ENCODE measurements around the gene SIX5.
"Not testable (repeated sequence)": the region's sequence is repeated elsewhere in the genome, so short reads cannot be mapped to it uniquely, and the experiment has no call there.

SIX5 gene

GRCh38 chr19:45754323-45754722, 14.7 kb downstream of the SIX5 start:
- no peaks in the 10 kb centered on the region for H3K9me3 ChIP-seq (ENCODE audit: insufficient read depth, low read depth, low read length)
- no peaks in the 10 kb centered on the region for H4K20me1 ChIP-seq (ENCODE audit: insufficient read depth, low read length, poor library complexity, severe bottlenecking)
- H3K9ac ChIP-seq (ENCODE audit: low read depth, low read length, poor library complexity, severe bottlenecking), result no peak overlapping the region
- TF ChIP-seq CTCF (conservative IDR thresholded peaks at IDR 0.05; ENCODE audit: low read length), result no peak
- no peak for TF ChIP-seq EZH2phosphoT487 (IDR thresholded peaks at IDR 0.05; ENCODE audit: borderline replicate concordance)
- no peak overlapping the region for H3K4me2 ChIP-seq (ENCODE audit: low read depth, low read length, poor library complexity, severe bottlenecking)
- H3K79me2 ChIP-seq (ENCODE audit: insufficient read depth, low read length), result no peaks in the 10 kb centered on the region
- H3K36me3 ChIP-seq (ENCODE audit: insufficient read depth, low read length), result no peaks in the 10 kb centered on the region
- no peaks in the 10 kb centered on the region for H3K4me1 ChIP-seq (ENCODE audit: insufficient read depth, low read length, poor library complexity, severe bottlenecking)
- H3K4me3 ChIP-seq (ENCODE audit: low read length, poor library complexity, severe bottlenecking), result no peak overlapping the region
- H3K9me2 ChIP-seq (replicated peaks; ENCODE audit: low read depth, low read length), result no peaks in the 10 kb centered on the region
- H3K27me3 ChIP-seq (ENCODE audit: insufficient read depth, low read length, poor library complexity, severe bottlenecking), result no peaks in the 10 kb centered on the region
- H3F3A ChIP-seq (ENCODE audit: low read depth), result no peaks in the 10 kb centered on the region
- H2AFZ ChIP-seq (ENCODE audit: low read length), result no peak overlapping the region; the same call in 1 of the 2 replicates

- no peaks in the 10 kb centered on the region for H3K4me1 ChIP-seq (ENCODE audit: insufficient read depth, low read length, poor library complexity, severe bottlenecking)
- H3K9me2 ChIP-seq (replicated peaks; ENCODE audit: low read depth, low read length), result no peaks in the 10 kb centered on the region
- no peak overlapping the region for H3K9ac ChIP-seq (ENCODE audit: low read depth, low read length, poor library complexity, severe bottlenecking)
These were observed 15.5 kb downstream of the SIX5 start for GRCh38 chr19:45753548-45753947.

DNA sequence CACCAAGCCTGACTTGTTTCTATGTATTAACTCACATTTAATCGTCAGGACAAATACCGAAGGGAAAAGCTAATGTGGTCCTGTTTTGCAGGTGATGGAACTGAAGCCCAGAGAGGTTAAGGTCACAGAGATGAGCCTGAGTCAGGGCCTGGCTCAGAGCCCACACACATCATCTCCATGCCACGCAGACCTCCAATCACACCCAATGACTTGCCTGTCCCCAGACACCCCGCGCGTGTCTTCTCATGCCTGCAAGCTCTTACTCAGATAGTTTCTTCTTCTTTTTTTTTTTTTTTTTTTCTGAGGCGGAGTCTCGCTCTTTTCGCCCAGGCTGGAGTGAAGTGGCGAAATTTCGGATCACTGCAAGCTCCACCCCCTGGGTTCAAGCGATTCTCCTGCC, 16.4 kb downstream of the SIX5 start:
- Histone ChIP-seq H3K79me2 (ENCODE audit: insufficient read depth, low read length) (no peaks in the 10 kb centered on the region), H3K9ac (ENCODE audit: low read depth, low read length, poor library complexity, severe bottlenecking) (no peak overlapping the region), H3F3A (ENCODE audit: low read depth) (no peaks in the 10 kb centered on the region), H3K27me3 (ENCODE audit: insufficient read depth, low read length, poor library complexity, severe bottlenecking) (no peaks in the 10 kb centered on the region), H3K9me3 (ENCODE audit: insufficient read depth, low read depth, low read length) (no peaks in the 10 kb centered on the region), H2AFZ (ENCODE audit: low read length) (no peak overlapping the region), H3K4me1 (ENCODE audit: insufficient read depth, low read length, poor library complexity, severe bottlenecking) (no peaks in the 10 kb centered on the region), H3K9me2 (replicated peaks; ENCODE audit: low read depth, low read length) (no peaks in the 10 kb centered on the region), H3K36me3 (ENCODE audit: insufficient read depth, low read length) (no peaks in the 10 kb centered on the region), H3K4me2 (ENCODE audit: low read depth, low read length, poor library complexity, severe bottlenecking) (no peak overlapping the region), H4K20me1 (ENCODE audit: insufficient read depth, low read length, poor library complexity, severe bottlenecking) (no peaks in the 10 kb centered on the region), H3K4me3 (ENCODE audit: low read length, poor library complexity, severe bottlenecking) (no peak overlapping the region)
- TF ChIP-seq CTCF (conservative IDR thresholded peaks at IDR 0.05; ENCODE audit: low read length), result no peak
- no peak for TF ChIP-seq EZH2phosphoT487 (IDR thresholded peaks at IDR 0.05; ENCODE audit: borderline replicate concordance)

More at GRCh38 chr19:45753548-45753947, 15.5 kb downstream of the SIX5 start:
- Histone ChIP-seq H3F3A (ENCODE audit: low read depth) (no peaks in the 10 kb centered on the region), H3K27me3 (ENCODE audit: insufficient read depth, low read length, poor library complexity, severe bottlenecking) (no peaks in the 10 kb centered on the region), H3K79me2 (ENCODE audit: insufficient read depth, low read length) (no peaks in the 10 kb centered on the region), H2AFZ (ENCODE audit: low read length) (no peak overlapping the region), H4K20me1 (ENCODE audit: insufficient read depth, low read length, poor library complexity, severe bottlenecking) (no peaks in the 10 kb centered on the region), H3K36me3 (ENCODE audit: insufficient read depth, low read length) (no peaks in the 10 kb centered on the region), H3K4me3 (ENCODE audit: low read length, poor library complexity, severe bottlenecking) (no peak overlapping the region), H3K4me2 (ENCODE audit: low read depth, low read length, poor library complexity, severe bottlenecking) (no peak overlapping the region), H3K9me3 (ENCODE audit: insufficient read depth, low read depth, low read length) (no peaks in the 10 kb centered on the region)
- TF ChIP-seq EZH2phosphoT487 (IDR thresholded peaks at IDR 0.05; ENCODE audit: borderline replicate concordance) (no peak), CTCF (conservative IDR thresholded peaks at IDR 0.05; ENCODE audit: low read length) (no peak)

DNA sequence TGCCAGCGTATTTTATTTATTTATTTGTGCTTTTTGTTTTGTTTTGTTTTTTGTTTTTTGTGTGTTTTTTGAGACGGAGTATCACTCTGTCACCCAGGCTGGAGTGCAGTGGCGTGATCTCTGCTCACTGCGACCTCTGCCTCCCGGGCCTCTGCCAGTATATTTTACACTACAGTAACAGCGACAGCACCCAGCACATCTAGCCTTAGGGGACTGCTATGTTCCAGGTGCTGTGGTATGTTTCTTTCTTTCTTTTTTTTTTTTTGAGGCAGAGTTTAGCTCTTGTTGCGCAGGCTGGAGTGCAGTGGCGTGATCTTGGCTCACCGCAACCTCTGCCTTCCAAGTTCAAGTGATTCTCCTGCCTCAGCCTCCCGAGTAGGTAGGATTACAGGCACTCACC, 17.6 kb downstream of the SIX5 start:
- not testable (repeated sequence) for H3K27me3 ChIP-seq (ENCODE audit: insufficient read depth, low read length, poor library complexity, severe bottlenecking); H3F3A ChIP-seq (ENCODE audit: low read depth); H2AFZ ChIP-seq (ENCODE audit: low read length); H3K9ac ChIP-seq (ENCODE audit: low read depth, low read length, poor library complexity, severe bottlenecking); H3K4me1 ChIP-seq (ENCODE audit: insufficient read depth, low read length, poor library complexity, severe bottlenecking); H3K79me2 ChIP-seq (ENCODE audit: insufficient read depth, low read length); H4K20me1 ChIP-seq (ENCODE audit: insufficient read depth, low read length, poor library complexity, severe bottlenecking); H3K4me3 ChIP-seq (ENCODE audit: low read length, poor library complexity, severe bottlenecking); H3K9me2 ChIP-seq (replicated peaks; ENCODE audit: low read depth, low read length); H3K36me3 ChIP-seq (ENCODE audit: insufficient read depth, low read length); H3K9me3 ChIP-seq (ENCODE audit: insufficient read depth, low read depth, low read length); H3K4me2 ChIP-seq (ENCODE audit: low read depth, low read length, poor library complexity, severe bottlenecking)

Data from Loucy (cell line).